ENCODE results near the gene PPIH.

GRCh38 chr1:42682739-42683531 lies 24.7 kb downstream of the PPIH start:
- TF ChIP-seq CTCF (IDR thresholded peaks at IDR 0.05; ENCODE audit: borderline replicate concordance, extremely low read depth, low read length, poor library complexity, severe bottlenecking) (no peak), EZH2 (IDR thresholded peaks at IDR 0.05; ENCODE audit: borderline replicate concordance, low read depth, low read length, severe bottlenecking) (no peak)
